HepG2 (cell line): ENCODE results near the gene IPO13. TPM values are rescaled to one million over a fixed set of nuclear protein-coding genes. Genes with fewer than 3 reads are reported as not detected.

ENCODE experiments used
- ATAC-seq: fragments of 200-7000 bp; cut with Tn5 transposase; 3 replicates; pipeline ENCODE4 v1.9.1; 2020; ENCODE audit warnings: mild to moderate bottlenecking, moderate library complexity
- BruUV-seq: library from RNA; stranded (reverse); fragments of 400-500 nt; replicated peaks from 2 replicates; lab custom pipeline; 2021; lab: Mats Ljungman, UMichigan
- CTCF ChIA-PET: fragments of 300-600 bp; formaldehyde crosslinking; extraction: SDS; loops from one replicate; lab custom pipeline; 2021; ENCODE audit warnings: low total read pairs, inconsistent platforms, low intra/inter-chr PET ratio; lab: Yijun Ruan, JAX
- POLR2A ChIA-PET: fragments of 350-600 bp; sonication (Branson Sonifier 250); formaldehyde crosslinking; loops from one replicate; lab custom pipeline; 2020; ENCODE audit warnings: antibody characterized with exemption, inconsistent platforms; lab: Yijun Ruan, JAX
- DNase-seq: peaks from one replicate; pipeline ENCODE4 v3.0.0-alpha.2; 2015; ENCODE audit warnings: low spot score
- FAIRE-seq: peaks from 3 replicates; lab custom pipeline; 2011; peaks lifted over from hg19 to GRCh38; lab: Jason Lieb, UNC
- H2AFZ ChIP-seq: one replicate; pipeline ENCODE4 v1.6.1; 2011; ENCODE audit warnings: low read length, inconsistent platforms
- H3K27ac ChIP-seq: fragments of 300-600 bp; 3 replicates; pipeline ENCODE4 v1.8.0; 2011; ENCODE audit warnings: mixed run types, mild to moderate bottlenecking, mixed read lengths, low read length, inconsistent platforms; ENCODE audit not compliant: insufficient read depth; ENCODE audit errors: extremely low read length
- H3K27me3 ChIP-seq, 2 experiments: fragments of 200-600 bp in 1 of 2; 2 replicates in 1 of 2; 3 replicates in 1 of 2; pipeline versions ENCODE4 v1.6.0 to v1.8.0; 2011; ENCODE audit warnings: low read length in 2 of 2, mild to moderate bottlenecking in 2 of 2, moderate library complexity in 2 of 2, inconsistent platforms in 1 of 2; ENCODE audit not compliant: insufficient read depth in 2 of 2, control insufficient read depth in 1 of 2
- H3K36me3 ChIP-seq, 2 experiments: fragments of 200-600 bp in 1 of 2; replicated peaks in 1 of 2; 2 replicates in 1 of 2; 3 replicates in 1 of 2; pipeline versions ENCODE4 v1.5.1 to v1.8.0; 2011; ENCODE audit warnings: low read length in 2 of 2, inconsistent platforms in 1 of 2; ENCODE audit not compliant: insufficient read depth in 2 of 2, control insufficient read depth in 1 of 2
- H3K4me1 ChIP-seq: 2 replicates; pipeline ENCODE4 v1.5.1; 2012; ENCODE audit warnings: low read length, inconsistent platforms; ENCODE audit not compliant: insufficient read depth
- H3K4me2 ChIP-seq: 2 replicates; pipeline ENCODE4 v1.6.0; 2011; ENCODE audit warnings: low read depth, low read length, inconsistent platforms
- H3K4me3 ChIP-seq, 3 experiments: fragments of 200-600 bp in 1 of 3; sonication (generic), shearing (Covaris generic) in 1 of 3; replicated peaks in 1 of 3; 2 replicates each; pipeline ENCODE4 v1.5.1; 2011 to 2016; ENCODE audit warnings: low read length in 3 of 3, inconsistent platforms in 2 of 3, low read depth in 2 of 3, mild to moderate bottlenecking in 2 of 3, control low read depth in 1 of 3, mixed read lengths in 1 of 3; ENCODE audit not compliant: insufficient read depth in 1 of 3
- H3K79me2 ChIP-seq: one replicate; pipeline ENCODE4 v1.6.1; 2011; ENCODE audit warnings: low read length, inconsistent platforms; ENCODE audit not compliant: insufficient read depth
- H3K9ac ChIP-seq: 2 replicates; pipeline ENCODE4 v1.6.0; 2011; ENCODE audit warnings: mild to moderate bottlenecking, low read depth, low read length, inconsistent platforms; ENCODE audit not compliant: insufficient read depth
- H3K9me3 ChIP-seq: 2 replicates; pipeline ENCODE4 v1.5.1; 2012; ENCODE audit warnings: mild to moderate bottlenecking, low read length
- H4K20me1 ChIP-seq: 2 replicates; pipeline ENCODE4 v1.6.0; 2011; ENCODE audit warnings: inconsistent platforms, mild to moderate bottlenecking, low read length, moderate library complexity; ENCODE audit not compliant: insufficient read depth
- ELF3 ChIP-seq: IDR thresholded peaks from 2 replicates; pipeline ENCODE4 v1.6.1; 2016; ENCODE audit warnings: missing genetic modification reagents, missing compliant biosample characterization
- FOXP1 ChIP-seq, 2 experiments: fragments of 450-650 bp in 1 of 2; IDR thresholded peaks; 2 replicates each; pipeline ENCODE4 v1.6.1; 2017 to 2018; ENCODE audit warnings: antibody characterized with exemption in 1 of 2
- HES4 ChIP-seq: sonication (generic); formaldehyde crosslinking; IDR thresholded peaks from 2 replicates; pipeline ENCODE4 v1.9.0; 2021; ENCODE audit warnings: mild to moderate bottlenecking, missing genetic modification reagents, borderline replicate concordance
- HIC2 ChIP-seq: sonication (generic); formaldehyde crosslinking; IDR thresholded peaks from 2 replicates; pipeline ENCODE4 v1.9.0; 2022; ENCODE audit warnings: low read depth, missing genetic modification reagents
- SAP130 ChIP-seq: IDR thresholded peaks from 2 replicates; pipeline ENCODE4 v1.6.1; 2016; ENCODE audit warnings: low read depth
- ZBTB25 ChIP-seq: IDR thresholded peaks from 2 replicates; pipeline ENCODE4 v1.6.1; 2018; ENCODE audit warnings: missing genetic modification reagents
- ZNF331 ChIP-seq: sonication (generic); formaldehyde crosslinking; IDR thresholded peaks from 2 replicates; pipeline ENCODE4 v1.4.0; 2020; ENCODE audit warnings: missing genetic modification reagents
- ZNF367 ChIP-seq: sonication (generic); formaldehyde crosslinking; IDR thresholded peaks from 2 replicates; pipeline ENCODE4 v1.4.0; 2020; ENCODE audit warnings: missing genetic modification reagents, borderline replicate concordance
- ZNF441 ChIP-seq: sonication (generic); formaldehyde crosslinking; IDR thresholded peaks from 2 replicates; pipeline ENCODE4 v1.7.0; 2021; ENCODE audit warnings: missing genetic modification reagents, borderline replicate concordance
- WGBS: methylation state at CpG from one replicate; pipeline ENCODE4 v1.1.6; 2017; ENCODE audit warnings: low lambda C conversion rate; 5-methylcytosine and 5-hydroxymethylcytosine counted together
- in situ Hi-C: cut with HindIII; loops from 2 replicates; pipeline ENCODE4 v1.10.0; 2017; ENCODE audit warnings: low pct_unique_long_range_greater_than_20kb; ENCODE audit not compliant: extremely low pct_ligation_motif_present
- intact Hi-C: fragments of 100-400 bp; cut with micrococcal nuclease; formaldehyde crosslinking; loops from one replicate; pipeline ENCODE4 v1.10.0; 2022; ENCODE audit not compliant: unreplicated experiment
- polyA plus RNA-seq, 8 experiments: library from polyadenylated mRNA; depleted of rRNA in 3 of 8; stranded (reverse) in 7 of 8; unstranded in 1 of 8; fragments of >200 nt; fragmentation: Illumina TruSeq in 4 of 8; extraction: Trizol in 4 of 8; gene quantifications; 2 replicates each; pipeline versions ENCODE4 v1.2.1 to v1.2.3, GENCODE V29; 2011 to 2016; ENCODE audit warnings: low read depth in 4 of 8, missing spikeins in 1 of 8, mixed read lengths in 1 of 8; ENCODE audit not compliant: insufficient read depth in 1 of 8
- total RNA-seq, 5 experiments: library from RNA; depleted of rRNA; stranded (reverse); fragments of >200 nt; fragmentation: Illumina TruSeq; extraction: Trizol; gene quantifications; 2 replicates each; pipeline ENCODE4 v1.2.3, GENCODE V29; 2016; ENCODE audit warnings: low read depth in 1 of 5
- TF ChIP-seq, protein P1 (sequence below): sonication (generic); formaldehyde crosslinking; IDR thresholded peaks from 2 replicates; pipeline ENCODE4 v1.8.1; 2023; ENCODE audit warnings: mild to moderate bottlenecking, missing genetic modification reagents
- TF ChIP-seq, protein P2 (sequence below): sonication (generic); formaldehyde crosslinking; IDR thresholded peaks from 2 replicates; pipeline ENCODE4 v1.8.1; 2023; ENCODE audit warnings: missing genetic modification reagents, inconsistent platforms, borderline replicate concordance

The IPO13 gene
- total and polyA plus RNA-seq, 2 of the 13 experiments (the other 11 are each of a cell fraction or from before 2014, with no cell fraction given): 12.9 to 15.6 TPM

DNA sequence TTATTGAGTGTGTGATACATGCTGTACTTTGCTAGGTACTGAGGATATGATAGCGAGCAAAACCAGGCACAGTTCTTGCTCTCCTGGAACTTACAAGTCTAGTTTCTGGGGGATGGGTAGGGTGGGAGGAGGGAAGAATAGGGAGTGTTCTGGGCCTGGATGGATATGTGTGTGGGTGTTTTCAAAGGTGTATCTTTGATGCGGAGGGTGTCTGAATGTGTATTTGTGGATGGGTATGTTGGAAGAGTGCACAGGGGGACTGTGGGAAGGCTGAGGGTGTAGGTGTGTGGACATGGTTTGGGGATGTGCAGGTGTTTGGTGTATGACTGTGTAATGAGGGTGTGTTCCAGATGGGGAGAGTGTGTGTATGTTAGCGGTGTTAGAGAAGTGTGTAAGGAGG lies 18.6 kb downstream of the IPO13 start:
- WGBS: 99% methylated on average over 3 of the region's 3 CpGs
- Histone ChIP-seq H3K9ac (no peak overlapping the region), H3K27ac (no peak overlapping the region), H4K20me1 (no peaks in the 10 kb centered on the region), H2AFZ (no peak overlapping the region), H3K36me3 (peaks cover 4 to 8% of the 10 kb centered on the region in 2 experiments; a peak in 4 of 5 replicates), H3K9me3 (no peaks in the 10 kb centered on the region), H3K4me3 (no peak overlapping the region), H3K4me2 (no peak overlapping the region), H3K79me2 (peaks cover 4% of the 10 kb centered on the region), H3K4me1 (0 out of 2 replicates have a peak, but pooled peaks cover 4% of the 10 kb centered on the region), H3K27me3 (no peaks in the 10 kb centered on the region)
- TF ChIP-seq FOXP1 (IDR thresholded peaks at IDR 0.05) (0 out of 2 replicates have a peak, but pooled peaks have one; percentile 18), FOXP1 (CRISPR knock-in tag; IDR thresholded peaks at IDR 0.05) (no peak)
- TF ChIP-seq, protein P1, sequence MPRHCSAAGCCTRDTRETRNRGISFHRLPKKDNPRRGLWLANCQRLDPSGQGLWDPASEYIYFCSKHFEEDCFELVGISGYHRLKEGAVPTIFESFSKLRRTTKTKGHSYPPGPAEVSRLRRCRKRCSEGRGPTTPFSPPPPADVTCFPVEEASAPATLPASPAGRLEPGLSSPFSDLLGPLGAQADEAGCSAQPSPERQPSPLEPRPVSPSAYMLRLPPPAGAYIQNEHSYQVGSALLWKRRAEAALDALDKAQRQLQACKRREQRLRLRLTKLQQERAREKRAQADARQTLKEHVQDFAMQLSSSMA (CRISPR knock-in tag): no peak
- POLR2A ChIA-PET: no interaction called here
- FAIRE-seq (no peak), DNase-seq (no peak), ATAC-seq (no peak)
- CTCF ChIA-PET: no interaction called here
- intact Hi-C loops (no loop called here), in situ Hi-C loops (no loop called here)
- no TSS peak for BruUV-seq

DNA sequence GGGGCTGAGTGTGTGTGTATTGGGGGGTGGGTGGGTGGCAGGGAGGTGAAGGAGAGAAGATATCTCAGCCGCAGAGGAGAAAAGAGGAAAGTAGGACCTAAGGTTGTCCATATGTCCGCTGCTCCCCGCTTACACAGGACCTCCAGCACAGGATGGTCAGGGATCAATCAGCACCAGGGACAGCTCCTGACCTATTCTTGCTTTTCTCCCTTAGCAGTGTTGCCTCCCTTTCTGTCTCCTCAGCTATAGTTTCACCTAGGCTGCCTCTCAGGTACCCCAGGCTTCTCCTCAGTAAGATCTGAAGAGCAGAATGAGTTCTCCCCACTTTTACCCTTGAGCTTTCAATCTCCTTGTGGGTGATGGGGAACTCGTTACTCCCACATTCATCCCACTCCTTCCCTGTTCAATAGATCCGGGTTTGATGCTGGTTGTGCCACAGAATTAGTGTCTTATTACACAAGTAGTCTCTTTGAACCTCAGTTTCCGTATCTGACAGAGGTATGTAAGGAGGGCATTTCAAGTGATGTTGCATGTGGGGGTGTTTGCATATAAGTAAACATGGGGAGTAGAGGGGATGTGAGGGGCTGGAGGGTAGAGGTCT lies 21.7 kb downstream of the IPO13 start:
- no peaks in the 10 kb centered on the region for H4K20me1 ChIP-seq
- no peak overlapping the region for H2AFZ ChIP-seq
- no peak overlapping the region for H3K27ac ChIP-seq
- ChIA-PET POLR2A (interaction anchor here (0.6 to 1.5 kb wide), 2 partner anchors 10 to 21 kb away, joined by 3 read pairs; partner anchors contain the start of gene IPO13), CTCF (no interaction called here)
- FAIRE-seq (no peak), ATAC-seq (no peak), DNase-seq (no peak)
- H3K36me3 ChIP-seq: peaks cover 3 to 4% of the 10 kb centered on the region in 2 experiments; a peak in 2 of 5 replicates
- no TSS peak for BruUV-seq
- H3K4me1 ChIP-seq: peaks cover 14% of the 10 kb centered on the region
- no peak overlapping the region for H3K9ac ChIP-seq
- H3K4me2 ChIP-seq: no peak overlapping the region
- H3K9me3 ChIP-seq: no peaks in the 10 kb centered on the region
- in situ Hi-C loops (no loop called here), intact Hi-C loops (no loop called here)
- no peaks in the 10 kb centered on the region for H3K27me3 ChIP-seq
- peaks cover 11% of the 10 kb centered on the region for H3K79me2 ChIP-seq
- no peak overlapping the region for H3K4me3 ChIP-seq
- 95% methylated on average over 6 of the region's 6 CpGs for WGBS
- 0 out of 2 replicates have a peak, but pooled peaks have one; percentile 29 for TF ChIP-seq ZBTB25 (CRISPR knock-in tag)
- TF ChIP-seq HIC2 (CRISPR knock-in tag): no peak
- TF ChIP-seq ZNF441 (CRISPR knock-in tag): peak; percentile 35; the same call in 1 of the 2 replicates
- TF ChIP-seq, protein P2, sequence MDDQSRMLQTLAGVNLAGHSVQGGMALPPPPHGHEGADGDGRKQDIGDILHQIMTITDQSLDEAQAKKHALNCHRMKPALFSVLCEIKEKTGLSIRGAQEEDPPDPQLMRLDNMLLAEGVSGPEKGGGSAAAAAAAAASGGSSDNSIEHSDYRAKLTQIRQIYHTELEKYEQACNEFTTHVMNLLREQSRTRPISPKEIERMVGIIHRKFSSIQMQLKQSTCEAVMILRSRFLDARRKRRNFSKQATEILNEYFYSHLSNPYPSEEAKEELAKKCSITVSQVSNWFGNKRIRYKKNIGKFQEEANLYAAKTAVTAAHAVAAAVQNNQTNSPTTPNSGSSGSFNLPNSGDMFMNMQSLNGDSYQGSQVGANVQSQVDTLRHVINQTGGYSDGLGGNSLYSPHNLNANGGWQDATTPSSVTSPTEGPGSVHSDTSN: 0 out of 2 replicates have a peak, but pooled peaks have one; percentile 60
- 0 out of 2 replicates have a peak, but pooled peaks have one; percentile 22 for TF ChIP-seq HES4 (CRISPR knock-in tag)
- TF ChIP-seq SAP130 (CRISPR knock-in tag): peak; percentile 68
- TF ChIP-seq ZNF367 (CRISPR knock-in tag): no peak
- peak; percentile 34; the same call in 1 of the 2 replicates for TF ChIP-seq ELF3 (CRISPR knock-in tag)
- peak; percentile 62; the same call in 1 of the 2 replicates for TF ChIP-seq ZNF331 (CRISPR knock-in tag)
